Measurements from ENCODE around the gene CD4.
"Not testable (repeated sequence)": the region's sequence is repeated elsewhere in the genome, so short reads cannot be mapped to it uniquely, and the experiment has no call there.

Gene CD4

DNA sequence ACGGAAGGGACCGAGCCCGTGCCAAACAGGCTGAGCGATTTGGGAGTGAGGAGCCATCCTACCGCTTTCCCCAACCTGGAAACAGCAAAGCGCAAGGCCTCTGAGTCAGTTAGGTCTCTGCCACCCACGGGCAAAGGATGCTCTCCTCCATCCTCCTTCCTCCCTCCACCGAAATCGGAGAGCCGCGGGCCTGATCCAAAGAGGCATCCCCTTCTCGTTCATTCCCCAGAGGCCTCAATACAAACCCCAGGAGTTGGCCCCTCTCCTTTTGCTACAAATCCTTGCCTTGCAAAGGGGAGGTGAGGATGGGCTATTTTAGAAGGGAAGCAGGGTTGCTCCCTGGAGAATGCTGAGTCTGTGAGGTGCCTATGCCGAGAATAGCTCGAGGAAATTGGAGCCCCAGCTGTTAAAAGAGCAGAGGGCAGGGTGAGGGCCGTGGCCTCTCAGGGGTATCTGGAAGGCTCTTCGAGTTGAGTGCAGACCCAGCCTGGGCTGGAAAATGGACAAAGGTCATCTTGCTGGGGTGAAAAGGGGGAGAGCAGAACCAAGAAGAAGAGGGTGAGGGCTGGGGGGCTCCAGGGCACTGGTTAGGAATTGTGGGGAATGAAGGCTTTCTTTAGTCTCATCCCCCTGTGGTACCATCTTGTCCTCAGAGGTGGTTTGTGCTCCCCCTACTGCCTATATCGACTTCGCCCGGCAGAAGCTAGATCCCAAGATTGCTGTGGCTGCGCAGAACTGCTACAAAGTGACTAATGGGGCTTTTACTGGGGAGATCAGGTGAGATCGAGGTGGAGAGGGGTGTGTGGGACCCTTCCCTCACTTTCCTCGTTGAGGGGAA, 79.1 kb downstream of the CD4 start:
- no peak for DNase-seq (ENCODE audit: low read depth)

DNA sequence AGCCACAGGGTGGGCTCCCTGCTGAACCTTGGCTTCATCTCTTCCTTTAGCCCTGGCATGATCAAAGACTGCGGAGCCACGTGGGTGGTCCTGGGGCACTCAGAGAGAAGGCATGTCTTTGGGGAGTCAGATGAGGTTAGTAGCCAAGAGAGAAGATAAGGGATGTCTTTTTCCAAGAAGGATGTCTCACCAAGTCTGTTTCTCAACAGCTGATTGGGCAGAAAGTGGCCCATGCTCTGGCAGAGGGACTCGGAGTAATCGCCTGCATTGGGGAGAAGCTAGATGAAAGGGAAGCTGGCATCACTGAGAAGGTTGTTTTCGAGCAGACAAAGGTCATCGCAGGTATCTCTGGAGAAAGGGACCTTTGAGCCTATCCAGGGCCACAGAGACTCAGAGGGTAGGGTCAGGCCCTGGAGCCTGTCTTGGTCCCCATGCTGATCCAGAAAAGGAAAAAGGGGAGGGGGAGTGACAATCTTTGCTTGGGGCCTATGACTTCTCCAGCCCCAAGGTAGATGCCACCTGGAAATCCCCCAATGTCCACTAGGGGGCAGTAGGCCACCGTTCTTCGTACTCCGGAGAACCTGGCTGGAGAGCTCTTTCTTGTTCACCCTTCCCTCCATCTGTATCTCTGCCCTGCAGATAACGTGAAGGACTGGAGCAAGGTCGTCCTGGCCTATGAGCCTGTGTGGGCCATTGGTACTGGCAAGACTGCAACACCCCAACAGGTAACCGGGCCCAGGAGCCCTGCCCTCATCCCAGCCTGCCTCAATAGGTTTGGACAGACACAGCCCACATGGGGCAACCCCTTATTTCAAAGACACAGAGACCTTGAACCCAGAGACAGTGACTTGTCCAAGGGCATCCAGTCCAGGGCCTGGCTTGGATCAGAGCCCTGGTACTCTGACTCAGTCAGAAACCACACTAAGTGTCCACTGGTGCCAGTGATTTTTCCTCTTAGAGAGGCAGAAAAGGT, 80.0 kb downstream of the CD4 start:
- peak; percentile 73 for DNase-seq (ENCODE audit: low read depth)

DNA sequence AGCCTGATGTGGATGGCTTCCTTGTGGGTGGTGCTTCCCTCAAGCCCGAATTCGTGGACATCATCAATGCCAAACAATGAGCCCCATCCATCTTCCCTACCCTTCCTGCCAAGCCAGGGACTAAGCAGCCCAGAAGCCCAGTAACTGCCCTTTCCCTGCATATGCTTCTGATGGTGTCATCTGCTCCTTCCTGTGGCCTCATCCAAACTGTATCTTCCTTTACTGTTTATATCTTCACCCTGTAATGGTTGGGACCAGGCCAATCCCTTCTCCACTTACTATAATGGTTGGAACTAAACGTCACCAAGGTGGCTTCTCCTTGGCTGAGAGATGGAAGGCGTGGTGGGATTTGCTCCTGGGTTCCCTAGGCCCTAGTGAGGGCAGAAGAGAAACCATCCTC, 81.0 kb downstream of the CD4 start:
- not testable (repeated sequence) for DNase-seq (ENCODE audit: low read depth)

All from activated T-helper 1 cell treated with Interleukin-2 at 50 U/mL for 16 hours (primary cell).